ENCODE measurements around the gene LRRC55. TPM values are rescaled to one million over a fixed set of nuclear protein-coding genes. Genes with fewer than 3 reads are reported as not detected.

Gene LRRC55
- total RNA-seq, 6 experiments from 2014 or later: not detected

GRCh38 chr11:57155838-57156607, 25.7 kb upstream of the LRRC55 start:
- no peak for DNase-seq
- Mint-ChIP-seq H3K9me3 (no peaks in the 10 kb centered on the region), H3K36me3 (ENCODE audit: low read depth) (no peaks in the 10 kb centered on the region), H3K27ac (no peak overlapping the region), H3K27me3 (ENCODE audit: insufficient read depth) (peaks cover 14% of the 10 kb centered on the region), H3K4me3 (no peak overlapping the region), H3K4me1 (ENCODE audit: low read depth) (no peaks in the 10 kb centered on the region)
- TF ChIP-seq, protein P1, sequence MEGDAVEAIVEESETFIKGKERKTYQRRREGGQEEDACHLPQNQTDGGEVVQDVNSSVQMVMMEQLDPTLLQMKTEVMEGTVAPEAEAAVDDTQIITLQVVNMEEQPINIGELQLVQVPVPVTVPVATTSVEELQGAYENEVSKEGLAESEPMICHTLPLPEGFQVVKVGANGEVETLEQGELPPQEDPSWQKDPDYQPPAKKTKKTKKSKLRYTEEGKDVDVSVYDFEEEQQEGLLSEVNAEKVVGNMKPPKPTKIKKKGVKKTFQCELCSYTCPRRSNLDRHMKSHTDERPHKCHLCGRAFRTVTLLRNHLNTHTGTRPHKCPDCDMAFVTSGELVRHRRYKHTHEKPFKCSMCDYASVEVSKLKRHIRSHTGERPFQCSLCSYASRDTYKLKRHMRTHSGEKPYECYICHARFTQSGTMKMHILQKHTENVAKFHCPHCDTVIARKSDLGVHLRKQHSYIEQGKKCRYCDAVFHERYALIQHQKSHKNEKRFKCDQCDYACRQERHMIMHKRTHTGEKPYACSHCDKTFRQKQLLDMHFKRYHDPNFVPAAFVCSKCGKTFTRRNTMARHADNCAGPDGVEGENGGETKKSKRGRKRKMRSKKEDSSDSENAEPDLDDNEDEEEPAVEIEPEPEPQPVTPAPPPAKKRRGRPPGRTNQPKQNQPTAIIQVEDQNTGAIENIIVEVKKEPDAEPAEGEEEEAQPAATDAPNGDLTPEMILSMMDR (IDR thresholded peaks at IDR 0.05): no peak

GRCh38 chr11:57156928-57157327, 24.8 kb upstream of the LRRC55 start:
- Mint-ChIP-seq H3K27me3 (ENCODE audit: insufficient read depth) (peaks cover 20% of the 10 kb centered on the region), H3K4me3 (no peak overlapping the region), H3K36me3 (ENCODE audit: low read depth) (no peaks in the 10 kb centered on the region), H3K27ac (no peak overlapping the region), H3K9me3 (no peaks in the 10 kb centered on the region), H3K4me1 (ENCODE audit: low read depth) (no peaks in the 10 kb centered on the region)
- no peak for DNase-seq
- TF ChIP-seq, protein P1 (IDR thresholded peaks at IDR 0.05): no peak

DNA sequence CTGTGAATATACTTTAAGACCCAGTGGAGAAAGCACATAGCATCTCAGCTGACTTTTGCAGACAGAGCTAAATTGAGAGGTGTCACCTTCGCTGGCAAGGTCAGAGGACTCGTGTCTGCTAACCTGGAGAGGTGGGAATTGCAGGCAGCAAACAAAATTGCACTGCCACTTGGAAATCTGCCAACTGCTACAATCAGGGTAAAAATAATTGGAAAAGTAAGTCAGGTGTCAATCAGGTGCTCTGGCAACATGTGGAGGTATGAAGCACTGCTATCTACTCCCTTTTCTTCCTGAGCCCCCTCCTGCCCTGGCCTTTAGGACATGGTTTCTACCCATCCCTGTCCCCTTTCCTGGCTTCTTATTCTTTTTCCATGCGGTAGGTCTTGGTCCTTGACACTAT, 24.1 kb upstream of the LRRC55 start:
- TF ChIP-seq, protein P1 (IDR thresholded peaks at IDR 0.05): no peak
- peaks cover 26% of the 10 kb centered on the region for H3K27me3 Mint-ChIP-seq (ENCODE audit: insufficient read depth)
- no peak overlapping the region for H3K4me3 Mint-ChIP-seq
- H3K36me3 Mint-ChIP-seq (ENCODE audit: low read depth): no peaks in the 10 kb centered on the region
- no peak overlapping the region for H3K27ac Mint-ChIP-seq
- no peaks in the 10 kb centered on the region for H3K9me3 Mint-ChIP-seq
- no peak for DNase-seq
- no peaks in the 10 kb centered on the region for H3K4me1 Mint-ChIP-seq (ENCODE audit: low read depth)

DNA sequence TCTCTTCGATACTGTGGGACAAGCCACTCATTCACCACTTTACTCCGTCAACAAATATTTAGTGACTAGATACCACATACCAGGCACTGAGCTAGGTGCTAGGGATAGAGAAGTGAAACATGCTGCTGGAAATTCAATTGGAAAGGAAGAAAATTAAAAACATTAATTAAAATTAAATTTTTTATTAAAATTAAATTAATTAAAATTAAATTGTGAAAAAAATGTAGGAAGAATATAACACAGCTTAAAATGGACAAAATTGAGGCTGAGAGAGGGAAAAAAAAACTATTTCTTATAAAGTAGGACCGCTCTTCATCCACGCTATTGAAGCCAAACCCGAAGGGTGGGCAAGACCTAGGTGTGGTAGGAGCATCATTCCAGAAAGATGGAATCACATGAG, 23.6 kb upstream of the LRRC55 start:
- TF ChIP-seq, protein P1 (IDR thresholded peaks at IDR 0.05): no peak
- H3K4me3 Mint-ChIP-seq: no peak overlapping the region
- H3K27me3 Mint-ChIP-seq (ENCODE audit: insufficient read depth): peaks cover 25% of the 10 kb centered on the region
- H3K4me1 Mint-ChIP-seq (ENCODE audit: low read depth): no peaks in the 10 kb centered on the region
- no peaks in the 10 kb centered on the region for H3K36me3 Mint-ChIP-seq (ENCODE audit: low read depth)
- H3K9me3 Mint-ChIP-seq: no peaks in the 10 kb centered on the region
- no peak overlapping the region for H3K27ac Mint-ChIP-seq
- DNase-seq: no peak

GRCh38 chr11:57158599-57158998, 23.2 kb upstream of the LRRC55 start:
- no peak overlapping the region for H3K27ac Mint-ChIP-seq
- H3K36me3 Mint-ChIP-seq (ENCODE audit: low read depth): no peaks in the 10 kb centered on the region
- no peak overlapping the region for H3K4me3 Mint-ChIP-seq
- TF ChIP-seq, protein P1 (IDR thresholded peaks at IDR 0.05): no peak
- no peaks in the 10 kb centered on the region for H3K9me3 Mint-ChIP-seq
- no peak for DNase-seq
- H3K27me3 Mint-ChIP-seq (ENCODE audit: insufficient read depth): peaks cover 22% of the 10 kb centered on the region
- H3K4me1 Mint-ChIP-seq (ENCODE audit: low read depth): no peaks in the 10 kb centered on the region
